Osteocyte (in vitro differentiated cells): Measurements from ENCODE around the gene ZNF275. TPM values are rescaled to one million over a fixed set of nuclear protein-coding genes. Genes with fewer than 3 reads are reported as not detected.
"Not testable (repeated sequence)": the region's sequence is repeated elsewhere in the genome, so short reads cannot be mapped to it uniquely, and the experiment has no call there.

ENCODE experiments used
- DNase-seq: peaks from one replicate; pipeline ENCODE4 v3.0.0; 2021; ENCODE audit warnings: mixed read lengths; ENCODE audit not compliant: unreplicated experiment; ENCODE audit errors: extremely low spot score
- H3K27ac Mint-ChIP-seq: one replicate; pipeline ENCODE4 v1.8.0; 2021; ENCODE audit warnings: mild to moderate bottlenecking, mixed read lengths; ENCODE audit not compliant: unreplicated experiment
- H3K27me3 Mint-ChIP-seq: one replicate; pipeline ENCODE4 v1.8.0; 2021; ENCODE audit warnings: mixed read lengths; ENCODE audit not compliant: unreplicated experiment
- H3K36me3 Mint-ChIP-seq: one replicate; pipeline ENCODE4 v1.8.0; 2021; ENCODE audit warnings: mixed read lengths; ENCODE audit not compliant: unreplicated experiment
- H3K4me1 Mint-ChIP-seq: one replicate; pipeline ENCODE4 v1.8.0; 2021; ENCODE audit warnings: mixed read lengths; ENCODE audit not compliant: unreplicated experiment
- H3K4me3 Mint-ChIP-seq: one replicate; pipeline ENCODE4 v1.8.0; 2021; ENCODE audit warnings: mild to moderate bottlenecking, moderate library complexity, mixed read lengths; ENCODE audit not compliant: unreplicated experiment
- H3K9me3 Mint-ChIP-seq: one replicate; pipeline ENCODE4 v1.8.0; 2021; ENCODE audit warnings: mixed read lengths; ENCODE audit not compliant: unreplicated experiment
- CTCF ChIP-seq: fragments of 200-600 bp; sonication (generic); IDR thresholded peaks from 2 replicates; pipeline ENCODE4 v1.5.0; 2021; ENCODE audit warnings: antibody characterized with exemption, mild to moderate bottlenecking, moderate library complexity
- total RNA-seq: library from RNA; stranded (reverse); gene quantifications from 2 replicates; pipeline ENCODE4 v1.2.1, GENCODE V29; 2021

The ZNF275 gene
- total RNA-seq, 1 donor from 2014 or later, result 14.6 TPM

GRCh38 chrX:153382563-153383482 lies 48.9 kb downstream of the ZNF275 start:
- no peak for TF ChIP-seq CTCF
- no peak overlapping the region for H3K4me3 Mint-ChIP-seq
- no peak for DNase-seq
- no peaks in the 10 kb centered on the region for H3K4me1 Mint-ChIP-seq
- H3K27me3 Mint-ChIP-seq, result peaks cover 3% of the 10 kb centered on the region
- no peaks in the 10 kb centered on the region for H3K9me3 Mint-ChIP-seq
- no peak overlapping the region for H3K27ac Mint-ChIP-seq
- H3K36me3 Mint-ChIP-seq, result no peaks in the 10 kb centered on the region

GRCh38 chrX:153384390-153384789 lies 50.4 kb downstream of the ZNF275 start:
- no peak overlapping the region for H3K27ac Mint-ChIP-seq
- H3K36me3 Mint-ChIP-seq, result no peaks in the 10 kb centered on the region
- H3K9me3 Mint-ChIP-seq, result no peaks in the 10 kb centered on the region
- DNase-seq, result peak; percentile 62
- peaks cover 3% of the 10 kb centered on the region for H3K27me3 Mint-ChIP-seq
- no peaks in the 10 kb centered on the region for H3K4me1 Mint-ChIP-seq
- H3K4me3 Mint-ChIP-seq, result no peak overlapping the region
- no peak for TF ChIP-seq CTCF

- H3K4me1 Mint-ChIP-seq, H3K4me3 Mint-ChIP-seq, H3K9me3 Mint-ChIP-seq, H3K36me3 Mint-ChIP-seq, H3K27me3 Mint-ChIP-seq, H3K27ac Mint-ChIP-seq: not testable (repeated sequence)
- DNase-seq, result peak; percentile 42
Measured at GRCh38 chrX:153384973-153385372, 51.0 kb downstream of the ZNF275 start.

GRCh38 chrX:153386097-153386496 lies 52.1 kb downstream of the ZNF275 start:
- no peak for DNase-seq
- H3K27me3 Mint-ChIP-seq, result peaks cover 3% of the 10 kb centered on the region
- H3K27ac Mint-ChIP-seq, result no peak overlapping the region
- H3K4me1 Mint-ChIP-seq, result no peaks in the 10 kb centered on the region
- no peaks in the 10 kb centered on the region for H3K9me3 Mint-ChIP-seq
- no peaks in the 10 kb centered on the region for H3K36me3 Mint-ChIP-seq
- no peak for TF ChIP-seq CTCF
- no peak overlapping the region for H3K4me3 Mint-ChIP-seq

GRCh38 chrX:153387345-153387744 lies 53.4 kb downstream of the ZNF275 start:
- Mint-ChIP-seq H3K27me3 (peaks cover 3% of the 10 kb centered on the region), H3K27ac (no peak overlapping the region), H3K4me3 (no peak overlapping the region), H3K36me3 (no peaks in the 10 kb centered on the region), H3K4me1 (no peaks in the 10 kb centered on the region), H3K9me3 (no peaks in the 10 kb centered on the region)
- DNase-seq, result peak; percentile 68
- TF ChIP-seq CTCF, result no peak
